Measurements from ENCODE around the gene HECTD1.
"Not testable (repeated sequence)": the region's sequence is repeated elsewhere in the genome, so short reads cannot be mapped to it uniquely, and the experiment has no call there.

The HECTD1 gene

GRCh38 chr14:31192544-31192943 is 15.0 kb downstream of the HECTD1 start:
- DNase-seq, result not testable (repeated sequence)

GRCh38 chr14:31190717-31191263 is 16.8 kb downstream of the HECTD1 start:
- DNase-seq, result no peak

GRCh38 chr14:31190219-31190603 is 17.4 kb downstream of the HECTD1 start:
- DNase-seq, result no peak

- no peak for DNase-seq
Measured at GRCh38 chr14:31189346-31190218, 18.0 kb downstream of the HECTD1 start.

GRCh38 chr14:31188744-31189143 is 18.8 kb downstream of the HECTD1 start:
- no peak for DNase-seq

- DNase-seq, result not testable (repeated sequence)
Measured at GRCh38 chr14:31182016-31182415, 25.6 kb downstream of the HECTD1 start.

GRCh38 chr14:31181271-31181670 is 26.3 kb downstream of the HECTD1 start:
- DNase-seq, result no peak

- no peak for DNase-seq
Measured at GRCh38 chr14:31180299-31181051, 27.1 kb downstream of the HECTD1 start.

- DNase-seq, result no peak
Measured at GRCh38 chr14:31174433-31174832, 33.2 kb downstream of the HECTD1 start.

- DNase-seq, result no peak
Measured at GRCh38 chr14:31173120-31173837, 34.3 kb downstream of the HECTD1 start.

- no peak for DNase-seq
Measured at GRCh38 chr14:31172084-31172483, 35.5 kb downstream of the HECTD1 start.

GRCh38 chr14:31170411-31170810 is 37.2 kb downstream of the HECTD1 start:
- DNase-seq, result no peak

GRCh38 chr14:31169877-31170276 is 37.7 kb downstream of the HECTD1 start:
- DNase-seq, result no peak

GRCh38 chr14:31167032-31167431 is 40.6 kb downstream of the HECTD1 start:
- DNase-seq, result no peak

GRCh38 chr14:31166271-31166561 is 41.4 kb downstream of the HECTD1 start:
- DNase-seq, result no peak

GRCh38 chr14:31164115-31164514 is 43.5 kb downstream of the HECTD1 start:
- DNase-seq, result no peak

- DNase-seq, result no peak
Measured at GRCh38 chr14:31162910-31163649, 44.5 kb downstream of the HECTD1 start.

- DNase-seq, result no peak
Measured at GRCh38 chr14:31161274-31161673, 46.3 kb downstream of the HECTD1 start.

- DNase-seq, result no peak
Measured at GRCh38 chr14:31159682-31160296, 47.8 kb downstream of the HECTD1 start.

GRCh38 chr14:31154956-31155355 is 52.6 kb downstream of the HECTD1 start:
- DNase-seq, result no peak

- no peak for DNase-seq
Measured at GRCh38 chr14:31142455-31143087, 65.0 kb downstream of the HECTD1 start.
